Activated CD4-positive, alpha-beta T cell treated with anti-CD3 and anti-CD28 coated beads, Interleukin-2, amount 50 U/mL, for 16 hours (primary cell): ENCODE results near the gene ENGASE.

Source experiments
- DNase-seq: peaks from one replicate; pipeline ENCODE4 v3.0.0-alpha.2; 2020

The ENGASE gene

DNA sequence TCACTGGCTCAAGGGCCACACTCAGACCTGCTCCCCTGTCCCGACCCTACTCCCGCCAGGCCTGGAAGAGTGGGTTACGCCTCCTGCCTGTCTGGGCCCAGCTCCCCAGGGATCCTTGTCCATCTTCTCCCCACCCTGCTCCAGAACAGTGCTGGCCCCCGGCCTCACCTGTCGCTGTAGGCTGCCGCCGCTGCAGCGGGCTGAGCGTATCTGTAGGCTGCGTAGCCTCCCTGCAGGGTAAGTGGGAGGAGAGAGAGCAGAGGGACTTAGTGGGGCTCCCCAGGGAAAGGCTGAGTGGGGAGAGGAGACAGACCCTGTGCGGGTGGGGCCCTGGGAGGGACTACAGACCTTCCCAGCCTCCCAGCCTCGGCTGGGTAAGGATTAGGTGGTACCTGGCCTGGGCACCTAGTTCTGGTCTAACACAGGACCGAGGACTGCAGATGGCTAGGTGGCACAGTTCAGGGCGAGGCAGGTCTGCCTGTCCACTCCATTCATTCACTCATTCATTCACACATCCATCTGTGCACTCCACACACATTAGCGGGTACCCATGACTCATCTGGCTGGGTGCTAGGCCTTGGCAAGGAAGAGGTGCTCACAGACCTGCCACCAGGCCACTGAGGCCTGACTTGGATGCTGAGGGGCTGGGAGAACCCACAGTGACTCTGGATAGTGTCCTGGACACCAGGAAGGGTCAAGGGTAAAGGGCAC is 20.9 kb downstream of the ENGASE start:
- DNase-seq = no peak

DNA sequence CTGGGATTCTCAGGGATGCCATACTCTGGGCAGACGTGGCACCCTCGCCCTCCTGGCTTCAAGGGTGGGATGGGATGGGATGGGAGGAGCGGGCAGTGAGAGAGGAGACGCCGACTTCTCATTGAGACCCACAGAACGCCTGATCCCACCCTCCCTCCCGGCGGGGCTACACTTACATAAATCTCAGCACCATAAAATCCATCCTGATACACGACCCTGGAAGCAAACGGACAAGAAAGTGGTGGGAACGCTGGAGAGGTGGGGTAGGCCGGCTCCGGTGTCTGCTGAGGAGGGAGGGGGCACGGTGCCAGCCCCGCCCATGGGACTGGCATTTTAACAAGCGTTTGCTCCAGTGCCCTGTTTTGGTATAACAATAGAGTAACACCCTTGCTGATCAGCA is 21.9 kb downstream of the ENGASE start:
- no peak for DNase-seq

DNA sequence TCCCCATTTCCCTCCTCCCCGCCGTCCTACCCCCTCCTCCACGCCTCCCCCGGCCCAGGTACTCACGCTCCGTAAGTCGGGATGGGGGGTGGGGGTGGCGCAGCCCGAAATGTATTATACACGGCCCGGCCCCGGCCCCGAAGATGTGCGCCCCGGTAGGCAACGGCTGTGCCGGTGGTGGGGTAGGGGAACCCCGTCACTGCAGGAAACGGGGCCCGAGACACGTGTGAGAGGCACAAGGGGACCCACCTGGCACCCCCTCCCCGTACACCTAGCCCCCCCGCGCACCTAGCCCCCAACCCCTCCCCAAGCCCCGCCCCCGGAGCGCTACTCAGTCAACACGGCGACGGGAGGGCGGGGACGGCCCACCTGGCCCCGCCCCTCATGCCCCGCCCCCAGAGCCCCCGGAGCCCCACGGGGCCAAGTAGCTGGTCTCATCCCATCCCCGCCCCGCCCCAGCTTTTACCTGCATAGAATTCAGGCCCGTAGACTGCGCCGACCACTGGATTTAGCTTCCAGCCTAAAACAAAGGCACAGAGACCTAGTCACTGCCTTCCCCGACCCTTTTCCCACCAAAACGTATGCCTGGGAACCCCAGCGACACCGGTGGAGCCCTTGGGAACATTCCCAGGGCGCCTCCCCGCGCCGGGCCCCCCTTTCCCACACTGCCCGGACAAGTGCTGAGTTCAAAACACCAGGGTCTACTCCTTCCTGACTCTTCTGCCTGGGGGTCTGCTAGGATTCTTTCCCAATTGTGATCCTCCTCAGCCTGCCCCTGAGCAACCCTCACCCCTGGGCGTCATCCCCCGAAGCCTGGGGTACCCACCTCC is 22.8 kb downstream of the ENGASE start:
- no peak for DNase-seq

DNA sequence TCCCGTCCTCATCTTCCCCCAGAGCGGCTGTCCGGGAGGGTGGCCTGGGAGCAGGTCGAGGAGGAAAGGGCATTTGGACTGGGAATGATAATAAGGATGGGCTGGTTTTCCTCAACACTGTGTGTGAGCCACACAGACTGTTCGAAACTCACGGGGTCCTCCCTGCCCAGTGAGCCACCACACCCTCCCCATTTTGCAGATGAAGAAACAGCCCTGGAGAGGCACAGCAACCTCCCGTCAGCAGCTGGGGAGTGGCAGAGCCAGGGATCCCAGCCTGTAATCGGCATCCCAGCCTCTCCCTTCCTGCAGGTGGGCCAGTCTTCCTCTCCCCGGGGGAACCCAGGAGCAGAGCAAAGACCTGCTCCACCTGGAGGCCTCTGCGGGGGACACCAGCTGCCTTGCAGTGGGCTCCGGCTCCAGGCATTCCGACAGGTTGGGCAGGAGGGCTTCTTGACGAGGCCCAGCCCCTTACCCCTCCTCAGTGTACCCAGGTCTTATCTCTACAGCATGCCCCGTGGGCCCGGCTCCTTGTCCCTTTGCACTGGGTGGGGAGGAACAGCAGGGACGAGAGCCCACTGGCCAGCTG is 23.8 kb downstream of the ENGASE start:
- DNase-seq = no peak

GRCh38 chr17:79100405-79100804 is 25.8 kb downstream of the ENGASE start:
- DNase-seq = no peak

- DNase-seq = no peak
These were observed 26.6 kb downstream of the ENGASE start for GRCh38 chr17:79101111-79101673.

- no peak for DNase-seq
These were observed 27.6 kb downstream of the ENGASE start for GRCh38 chr17:79102214-79102613.

DNA sequence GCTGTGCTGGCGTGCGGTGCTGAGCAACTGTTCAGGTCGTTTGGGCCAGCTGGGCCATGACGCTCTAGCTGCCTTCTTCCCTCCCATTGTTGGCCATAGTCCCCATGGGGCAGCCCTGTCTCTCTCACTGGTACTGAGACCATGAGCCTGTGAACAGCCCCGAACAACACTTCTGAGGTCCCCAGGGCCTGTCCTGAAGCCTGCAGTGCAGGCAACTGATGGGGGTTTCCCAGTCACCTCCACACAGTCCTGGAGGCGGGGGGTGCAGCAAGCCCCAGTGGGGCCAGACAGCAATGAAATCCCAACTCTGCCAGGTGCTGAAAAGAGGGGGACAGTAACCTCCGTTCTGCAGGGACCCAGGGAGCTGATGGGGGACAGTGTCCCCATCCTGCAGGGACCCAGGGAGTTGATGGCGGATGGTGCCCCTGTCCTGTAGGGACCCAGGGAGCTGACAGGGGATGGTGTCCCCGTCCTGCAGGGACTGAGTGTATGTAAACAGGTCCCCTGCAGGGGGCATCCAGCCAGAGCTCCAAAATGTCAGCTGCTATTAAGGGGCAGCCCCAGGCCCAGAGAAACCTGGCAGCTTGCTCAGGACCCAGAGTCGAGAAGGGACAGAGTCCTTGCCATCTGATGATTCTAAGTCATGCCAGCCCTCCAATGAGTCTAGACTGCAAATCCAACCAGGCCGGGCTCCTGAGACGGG is 30.4 kb downstream of the ENGASE start:
- DNase-seq = no peak

DNA sequence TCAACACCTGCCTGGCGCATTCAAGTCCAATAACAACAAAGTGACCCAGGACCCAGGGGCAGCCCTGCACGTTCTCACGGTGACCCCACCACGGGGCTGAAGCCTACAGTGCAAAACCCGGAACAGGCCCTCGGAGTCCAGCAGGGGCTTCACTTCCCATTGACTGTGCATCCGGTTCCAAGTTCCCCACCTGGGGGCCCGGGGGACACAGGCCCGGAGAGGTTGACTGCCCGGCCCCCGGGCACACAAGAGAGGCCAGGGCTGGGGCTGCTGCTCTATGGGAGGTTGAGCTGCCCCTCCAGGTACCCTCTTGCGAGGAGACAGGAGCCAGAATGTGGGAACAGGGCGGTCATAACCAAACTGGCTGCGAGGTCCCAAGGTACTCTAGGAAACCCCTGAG is 31.3 kb downstream of the ENGASE start:
- no peak for DNase-seq

DNA sequence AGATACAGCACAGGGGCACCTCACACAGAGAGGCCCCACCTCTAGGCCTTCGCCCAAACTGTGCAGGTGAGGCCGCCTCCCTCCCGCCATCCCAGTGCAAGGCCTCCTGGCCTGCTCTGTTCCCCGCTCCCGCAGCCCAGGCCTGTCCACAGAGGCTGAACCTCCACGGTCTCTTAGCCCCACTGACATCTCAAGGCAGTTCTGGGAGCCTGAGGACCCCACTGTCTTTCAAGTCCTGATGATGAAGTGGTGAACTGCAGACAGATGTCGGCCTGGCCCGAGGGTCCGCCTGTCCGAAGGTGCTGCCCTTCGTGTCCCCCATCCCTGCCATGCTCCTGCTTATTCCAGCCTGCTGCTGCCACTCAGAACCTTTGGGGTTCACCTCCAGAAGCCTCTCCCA is 32.3 kb downstream of the ENGASE start:
- no peak for DNase-seq

GRCh38 chr17:79107499-79108231 is 33.0 kb downstream of the ENGASE start:
- no peak for DNase-seq

DNA sequence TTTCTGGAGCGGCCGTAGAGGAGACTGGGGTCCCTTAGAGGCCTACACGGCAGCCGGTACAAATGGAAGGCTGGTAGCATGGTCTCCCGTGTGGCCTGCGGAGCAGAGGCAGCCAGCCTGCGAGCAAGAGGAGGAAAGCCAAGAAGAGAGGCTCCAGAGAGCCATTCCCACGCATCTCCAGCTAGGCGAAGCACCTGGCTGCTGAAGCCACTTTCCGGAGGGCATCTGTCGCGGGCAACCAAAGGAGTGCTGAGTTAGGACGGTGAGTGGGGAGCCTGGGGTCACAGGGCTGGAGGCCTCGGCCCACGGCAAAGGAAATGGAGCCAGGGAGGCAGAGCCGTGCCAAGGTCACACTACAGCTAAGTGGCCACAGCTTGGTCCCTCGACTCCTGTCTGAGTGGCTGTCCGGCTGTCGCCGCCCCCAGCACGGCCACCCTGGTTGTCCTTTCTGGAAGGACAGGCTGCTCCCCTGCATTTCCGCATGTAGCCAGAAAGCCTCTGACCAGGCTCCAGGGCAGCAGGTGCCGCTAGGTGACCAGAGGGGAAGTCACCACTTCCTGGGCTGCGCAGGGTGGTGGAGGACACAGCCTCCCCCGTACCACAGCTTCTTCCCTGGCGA is 33.7 kb downstream of the ENGASE start:
- no peak for DNase-seq

DNA sequence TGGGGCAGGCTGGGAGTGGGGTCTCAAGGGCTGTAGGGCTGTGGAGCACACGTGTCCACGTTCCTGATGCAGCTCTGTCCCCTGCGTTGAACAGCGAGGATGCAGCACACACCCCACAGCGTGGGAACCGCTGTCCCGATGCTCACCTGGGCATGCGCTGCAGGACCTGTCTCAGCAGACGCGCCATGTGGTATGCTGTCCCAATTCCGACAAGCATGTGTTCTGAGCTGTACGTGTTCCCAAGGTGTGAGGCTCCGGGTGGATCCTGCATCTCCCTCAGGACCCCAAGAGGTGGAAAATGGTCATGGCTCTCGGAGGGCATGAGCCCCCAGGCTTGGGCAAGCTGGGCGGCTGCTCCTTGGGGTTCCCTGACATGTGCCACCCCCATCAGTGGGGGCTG is 34.2 kb downstream of the ENGASE start:
- DNase-seq = no peak

DNA sequence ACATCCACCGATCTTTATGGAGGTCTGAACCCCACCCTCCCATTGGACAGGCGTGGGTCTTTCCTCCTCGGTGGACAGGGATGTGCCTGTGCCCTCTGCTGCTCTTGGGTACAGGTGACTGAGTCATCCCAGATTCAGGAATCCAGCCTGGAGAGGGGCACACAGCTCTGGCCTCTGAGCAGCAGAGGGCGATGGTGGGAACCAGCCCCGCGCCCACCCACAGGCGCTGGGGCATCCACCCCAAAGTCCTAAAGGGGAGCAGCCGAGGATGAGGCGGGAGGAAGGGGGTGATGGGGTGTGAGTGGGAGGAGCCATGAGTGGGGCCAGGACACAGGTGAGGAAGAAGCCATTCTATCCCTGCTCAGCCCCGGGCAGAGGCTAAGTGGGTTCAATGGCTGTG is 35.0 kb downstream of the ENGASE start:
- DNase-seq = no peak

- DNase-seq = no peak
These were observed 36.5 kb downstream of the ENGASE start for GRCh38 chr17:79111097-79111496.

DNA sequence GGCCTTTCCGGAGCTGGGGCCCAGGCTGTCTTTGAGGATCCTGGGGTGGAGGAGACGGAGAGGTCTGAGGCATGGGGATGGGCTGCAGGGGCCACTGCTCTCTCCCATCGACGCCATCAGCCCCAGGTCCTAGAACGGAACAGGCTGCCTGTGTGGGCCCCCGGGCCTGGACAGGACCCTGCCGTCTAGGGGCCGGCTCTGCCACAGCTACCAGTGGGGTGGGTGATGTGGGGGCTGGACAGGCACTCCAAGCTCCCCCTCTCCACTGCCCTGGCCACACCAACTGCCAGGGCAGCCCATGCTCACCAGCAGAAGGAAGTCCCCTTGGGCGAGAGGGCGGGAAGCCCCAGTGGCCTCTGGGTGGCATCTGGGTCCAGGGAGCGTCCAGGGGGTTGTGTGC is 37.8 kb downstream of the ENGASE start:
- no peak for DNase-seq

GRCh38 chr17:79113699-79114457 is 39.3 kb downstream of the ENGASE start:
- DNase-seq = no peak

DNA sequence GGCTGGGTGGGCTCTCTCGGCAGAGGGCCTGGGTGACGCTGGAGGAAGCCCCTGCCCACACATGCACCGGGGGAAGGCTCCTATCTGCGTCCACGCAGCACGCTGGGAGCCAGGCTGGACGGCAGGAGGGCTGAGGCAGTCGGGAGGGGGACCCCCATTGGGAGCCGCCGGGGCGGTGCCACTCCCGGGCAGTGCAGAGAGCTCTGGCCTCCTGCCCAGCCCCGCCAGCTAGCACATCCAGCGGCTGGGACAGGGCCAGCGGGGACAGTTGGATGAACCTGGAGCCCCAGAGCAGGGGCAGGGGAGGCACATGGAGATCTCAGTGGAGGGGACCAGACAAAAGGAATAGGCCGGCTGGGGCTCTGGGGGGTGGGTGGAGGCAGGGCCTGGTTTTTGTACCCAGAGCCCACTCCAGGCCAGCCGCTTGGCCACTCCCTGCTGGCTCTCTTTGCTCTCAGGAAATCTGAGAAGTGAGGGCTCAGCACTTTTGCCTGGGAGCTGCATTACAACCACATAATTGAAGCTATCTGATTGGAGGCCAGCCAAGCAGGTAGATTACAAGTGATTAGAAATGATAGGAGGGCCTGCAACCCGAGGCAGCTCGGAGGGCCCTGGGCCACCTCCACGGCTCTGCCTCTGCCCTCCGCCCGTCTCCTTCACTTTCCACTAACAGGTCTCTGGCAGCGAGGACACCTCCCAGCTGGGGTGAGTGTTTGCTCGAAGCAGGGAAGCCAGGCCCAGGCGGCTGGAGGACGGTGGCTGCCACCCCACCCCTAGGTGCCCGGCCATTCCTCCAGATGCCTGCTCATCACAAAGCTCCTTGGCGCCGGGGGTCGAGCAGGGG is 40.1 kb downstream of the ENGASE start:
- DNase-seq = no peak

DNA sequence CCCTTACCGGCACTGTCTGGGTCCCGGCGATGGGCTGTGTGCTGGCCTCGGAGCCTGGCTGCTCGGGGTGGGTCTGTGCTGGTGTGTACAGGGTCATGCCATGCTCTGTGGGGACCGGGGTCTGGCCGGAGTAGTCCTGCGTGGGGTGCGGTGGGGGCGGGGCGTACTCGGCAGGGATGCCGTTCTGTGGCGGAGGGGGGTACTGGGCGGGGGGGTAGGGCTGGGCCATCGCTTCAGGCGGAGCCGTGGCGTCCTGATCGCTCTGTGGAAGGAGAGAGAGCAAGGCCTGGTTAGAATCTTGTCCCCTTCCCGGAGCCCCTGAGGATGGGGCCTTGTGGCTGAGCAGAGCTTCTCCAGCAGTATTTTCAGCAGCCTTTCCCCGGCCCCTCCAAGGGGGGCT is 40.9 kb downstream of the ENGASE start:
- no peak for DNase-seq
